AML-193 (cell line): ENCODE data around the gene RHCE.
"Not testable (repeated sequence)": the region's sequence is repeated elsewhere in the genome, so short reads cannot be mapped to it uniquely, and the experiment has no call there.

Experiments
- DNase-seq, 2 experiments: peaks; one replicate each; lab custom pipeline; 2025; lab: John Stamatoyannopoulos, UW

Gene RHCE

GRCh38 chr1:25342846-25343245 lies 77.8 kb downstream of the RHCE start:
- DNase-seq, result no peak

GRCh38 chr1:25341746-25342145 lies 78.9 kb downstream of the RHCE start:
- no peak for DNase-seq

- DNase-seq, result peak; percentile 33 to 52
Measured at GRCh38 chr1:25338986-25339385, 81.6 kb downstream of the RHCE start.

- DNase-seq, result peak; percentile 52 to 73
Measured at GRCh38 chr1:25338188-25338981, 82.2 kb downstream of the RHCE start, which contains the start of gene TMEM50A. TSS of gene TMEM50A (plus strand) at chr1:25338334. CDS start at chr1:25340487, 2,153 bp downstream.

- not testable (repeated sequence) for DNase-seq
Measured at GRCh38 chr1:25337483-25338187, 83.0 kb downstream of the RHCE start.

- DNase-seq, result peak in 1 of 2 experiments; percentile 20
Measured at GRCh38 chr1:25336922-25337354, 83.7 kb downstream of the RHCE start.

- not testable (repeated sequence) for DNase-seq
Measured at GRCh38 chr1:25329950-25330349, 90.7 kb downstream of the RHCE start.

GRCh38 chr1:25329336-25329735 lies 91.3 kb downstream of the RHCE start:
- not testable (repeated sequence) for DNase-seq

- not testable (repeated sequence) for DNase-seq
Measured at GRCh38 chr1:25328791-25329185, 91.8 kb downstream of the RHCE start.

- DNase-seq, result not testable (repeated sequence)
Measured at GRCh38 chr1:25327864-25328790, 92.5 kb downstream of the RHCE start.

GRCh38 chr1:25324407-25324806 lies 96.2 kb downstream of the RHCE start:
- not testable (repeated sequence) for DNase-seq

- DNase-seq, result not testable (repeated sequence)
Measured at GRCh38 chr1:25322127-25322526, 98.5 kb downstream of the RHCE start.

GRCh38 chr1:25320314-25320938 lies 100.2 kb downstream of the RHCE start:
- not testable (repeated sequence) for DNase-seq

- not testable (repeated sequence) for DNase-seq
Measured at GRCh38 chr1:25312806-25313470, 107.7 kb downstream of the RHCE start.
